DND-41 (cell line): ENCODE results near the gene COA8.

Experiments
- EZH2 ChIP-seq: IDR thresholded peaks from 3 replicates; pipeline ENCODE4 v1.6.1; 2012; ENCODE audit warnings: borderline replicate concordance, low read depth, mild to moderate bottlenecking, moderate library complexity, low read length, inconsistent platforms; ENCODE audit not compliant: severe bottlenecking
- TF ChIP-seq, protein P1 (sequence below): IDR thresholded peaks from 2 replicates; pipeline ENCODE4 v1.5.1; 2012; ENCODE audit warnings: borderline replicate concordance, low read length, moderate library complexity, mild to moderate bottlenecking; ENCODE audit not compliant: poor library complexity, severe bottlenecking; ENCODE audit errors: extremely low read depth

GRCh38 chr14:103626146-103626850, 63.5 kb downstream of the COA8 start:
- TF ChIP-seq, protein P1, sequence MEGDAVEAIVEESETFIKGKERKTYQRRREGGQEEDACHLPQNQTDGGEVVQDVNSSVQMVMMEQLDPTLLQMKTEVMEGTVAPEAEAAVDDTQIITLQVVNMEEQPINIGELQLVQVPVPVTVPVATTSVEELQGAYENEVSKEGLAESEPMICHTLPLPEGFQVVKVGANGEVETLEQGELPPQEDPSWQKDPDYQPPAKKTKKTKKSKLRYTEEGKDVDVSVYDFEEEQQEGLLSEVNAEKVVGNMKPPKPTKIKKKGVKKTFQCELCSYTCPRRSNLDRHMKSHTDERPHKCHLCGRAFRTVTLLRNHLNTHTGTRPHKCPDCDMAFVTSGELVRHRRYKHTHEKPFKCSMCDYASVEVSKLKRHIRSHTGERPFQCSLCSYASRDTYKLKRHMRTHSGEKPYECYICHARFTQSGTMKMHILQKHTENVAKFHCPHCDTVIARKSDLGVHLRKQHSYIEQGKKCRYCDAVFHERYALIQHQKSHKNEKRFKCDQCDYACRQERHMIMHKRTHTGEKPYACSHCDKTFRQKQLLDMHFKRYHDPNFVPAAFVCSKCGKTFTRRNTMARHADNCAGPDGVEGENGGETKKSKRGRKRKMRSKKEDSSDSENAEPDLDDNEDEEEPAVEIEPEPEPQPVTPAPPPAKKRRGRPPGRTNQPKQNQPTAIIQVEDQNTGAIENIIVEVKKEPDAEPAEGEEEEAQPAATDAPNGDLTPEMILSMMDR = no peak
- TF ChIP-seq EZH2 = no peak
